T1000 (cell line): ENCODE data around the gene RASIP1.

ENCODE experiments used
- DNase-seq: peaks from one replicate; lab custom pipeline; 2025; ENCODE audit warnings: mixed read lengths; lab: John Stamatoyannopoulos, UW

The RASIP1 gene

DNA sequence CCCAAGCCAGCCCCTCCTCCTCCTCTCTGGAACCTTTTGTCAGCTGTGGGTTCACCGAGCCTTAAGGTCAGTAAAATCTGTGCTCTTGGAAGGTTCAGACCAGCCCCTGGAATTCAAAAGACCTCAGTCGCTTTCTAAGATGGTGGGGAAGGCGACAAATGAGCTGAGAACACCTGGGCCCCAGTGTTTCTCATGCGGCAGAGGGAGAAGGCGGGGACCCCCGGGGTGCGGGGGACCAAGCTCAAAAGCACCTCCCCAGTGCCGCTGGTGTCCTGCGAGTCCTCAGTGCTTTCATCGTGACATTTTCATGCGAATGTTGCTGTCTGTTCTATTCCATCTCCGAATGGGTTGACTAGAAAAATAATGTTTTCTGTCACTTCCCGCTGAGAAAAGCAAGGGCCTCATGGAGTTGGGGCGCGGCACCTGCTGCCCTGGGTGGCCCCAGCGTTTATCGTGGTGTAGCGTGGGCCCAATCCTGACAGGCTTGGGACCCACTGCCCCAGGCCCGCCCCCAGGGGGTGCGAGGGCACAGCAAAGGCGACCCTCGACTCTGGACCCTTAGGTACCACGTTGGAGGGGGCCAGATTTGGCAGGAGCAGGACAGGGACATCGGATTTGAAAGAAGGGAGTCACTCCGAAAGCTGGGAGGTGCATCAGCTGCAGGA, 66.8 kb downstream of the RASIP1 start:
- DNase-seq, result no peak

- no peak for DNase-seq
These were observed 67.4 kb downstream of the RASIP1 start, which contains the start of gene NTN5 for GRCh38 chr19:48672994-48673393. Gene NTN5, minus strand, starts transcription at chr19:48673017. Its CDS starts 2,031 bp downstream, at chr19:48670986.

GRCh38 chr19:48671446-48671995, 68.9 kb downstream of the RASIP1 start:
- DNase-seq, result no peak

GRCh38 chr19:48670699-48671445, 69.5 kb downstream of the RASIP1 start:
- DNase-seq, result no peak
